ENCODE data around the gene UBA6. TPM values are rescaled to one million over a fixed set of nuclear protein-coding genes. Genes with fewer than 3 reads are reported as not detected.

Gene UBA6
- total RNA-seq, 2 donors from 2014 or later: 22.4 to 28.6 TPM

GRCh38 chr4:67725132-67725531, 24.2 kb upstream of the UBA6 start:
- no peak for TF ChIP-seq CTCF (IDR thresholded peaks at IDR 0.05)
- H3K27me3 ChIP-seq: no peaks in the 10 kb centered on the region
- H3K4me1 ChIP-seq: no peaks in the 10 kb centered on the region
- no peak overlapping the region for H3K27ac ChIP-seq
- H3K9me3 ChIP-seq: peaks cover 0 to 5% of the 10 kb centered on the region in 2 donors
- no peak for DNase-seq (ENCODE audit: low spot score)
- H3K36me3 ChIP-seq: no peaks in the 10 kb centered on the region
- H3K4me3 ChIP-seq: no peak overlapping the region

- Histone ChIP-seq H3K27me3 (no peaks in the 10 kb centered on the region), H3K9me3 (peaks cover 0 to 5% of the 10 kb centered on the region in 2 donors), H3K36me3 (no peaks in the 10 kb centered on the region), H3K4me1 (no peaks in the 10 kb centered on the region), H3K27ac (no peak overlapping the region), H3K4me3 (no peak overlapping the region)
- no peak for DNase-seq (ENCODE audit: low spot score)
- TF ChIP-seq CTCF (IDR thresholded peaks at IDR 0.05): no peak
These were observed 23.0 kb upstream of the UBA6 start for GRCh38 chr4:67723949-67724348.

GRCh38 chr4:67723341-67723740, 22.4 kb upstream of the UBA6 start:
- TF ChIP-seq CTCF (IDR thresholded peaks at IDR 0.05): no peak
- Histone ChIP-seq H3K4me1 (no peaks in the 10 kb centered on the region), H3K9me3 (peaks cover 0 to 5% of the 10 kb centered on the region in 2 donors), H3K27me3 (no peaks in the 10 kb centered on the region), H3K27ac (no peak overlapping the region), H3K4me3 (no peak overlapping the region), H3K36me3 (no peaks in the 10 kb centered on the region)
- DNase-seq (ENCODE audit: low spot score): no peak

- Histone ChIP-seq H3K36me3 (no peaks in the 10 kb centered on the region), H3K27me3 (no peaks in the 10 kb centered on the region), H3K9me3 (no peaks in the 10 kb centered on the region), H3K4me3 (no peak overlapping the region), H3K4me1 (no peaks in the 10 kb centered on the region), H3K27ac (no peak overlapping the region)
- no peak for TF ChIP-seq CTCF (IDR thresholded peaks at IDR 0.05)
- DNase-seq (ENCODE audit: low spot score): no peak
These were observed 21.0 kb upstream of the UBA6 start for GRCh38 chr4:67721770-67722597.

GRCh38 chr4:67721315-67721769, 20.4 kb upstream of the UBA6 start:
- no peak for DNase-seq (ENCODE audit: low spot score)
- H3K4me1 ChIP-seq: no peaks in the 10 kb centered on the region

More at GRCh38 chr4:67721315-67721769, 20.4 kb upstream of the UBA6 start:
- no peak overlapping the region for H3K27ac ChIP-seq
- no peaks in the 10 kb centered on the region for H3K27me3 ChIP-seq
- no peaks in the 10 kb centered on the region for H3K9me3 ChIP-seq
- H3K4me3 ChIP-seq: no peak overlapping the region
- TF ChIP-seq CTCF (IDR thresholded peaks at IDR 0.05): no peak
- no peaks in the 10 kb centered on the region for H3K36me3 ChIP-seq
